HL-60 (cell line): Measurements from ENCODE around the gene PGP.

Experiments used
- DNase-seq, 2 experiments: peaks; one replicate each; pipeline ENCODE4 v3.0.0-alpha.2; 2010 to 2020; ENCODE audit warnings: low read depth in 1 of 2, low spot score in 1 of 2
- H3K27ac ChIP-seq: fragments of 250-450 bp; sonication (Bioruptor Pico); replicated peaks from 2 replicates; pipeline ENCODE4 v1.5.1; 2020; ENCODE audit warnings: mild to moderate bottlenecking, moderate library complexity
- H3K27me3 ChIP-seq: fragments of 250-450 bp; sonication (Bioruptor Pico); 2 replicates; pipeline ENCODE4 v1.5.1; 2021; ENCODE audit warnings: mild to moderate bottlenecking, moderate library complexity; ENCODE audit not compliant: insufficient read depth, poor library complexity, severe bottlenecking
- H3K4me3 ChIP-seq: replicated peaks from 2 replicates; pipeline ENCODE4 v1.5.1; 2011; ENCODE audit warnings: mild to moderate bottlenecking, control low read depth, low read length; ENCODE audit not compliant: insufficient read depth
- CTCF ChIP-seq: IDR thresholded peaks from one replicate; pipeline ENCODE4 v1.5.1; 2011; ENCODE audit warnings: low read length, control low read depth, inconsistent platforms; ENCODE audit not compliant: insufficient read depth
- GABPA ChIP-seq: IDR thresholded peaks from 2 replicates; pipeline ENCODE4 v1.6.1; 2012; ENCODE audit warnings: low read depth
- POLR2AphosphoS5 ChIP-seq: IDR thresholded peaks from 2 replicates; pipeline ENCODE4 v1.6.1; 2012; ENCODE audit warnings: low read depth
- REST ChIP-seq: IDR thresholded peaks from 2 replicates; pipeline ENCODE4 v1.6.1; 2012; ENCODE audit warnings: low read depth; ENCODE audit not compliant: insufficient replicate concordance
- SPI1 ChIP-seq: IDR thresholded peaks from 2 replicates; pipeline ENCODE4 v1.6.1; 2012; ENCODE audit warnings: low read depth, mild to moderate bottlenecking, borderline replicate concordance

The PGP gene

GRCh38 chr16:2198283-2198682 lies 16.4 kb downstream of the PGP start:
- no peak for TF ChIP-seq REST
- TF ChIP-seq POLR2AphosphoS5 = no peak
- TF ChIP-seq GABPA = no peak
- no peak for TF ChIP-seq CTCF
- no peak for TF ChIP-seq SPI1
- DNase-seq = no peak
- no peak overlapping the region for H3K4me3 ChIP-seq
- H3K27me3 ChIP-seq = peaks cover 35% of the 10 kb centered on the region
- no peak overlapping the region for H3K27ac ChIP-seq

- H3K27me3 ChIP-seq = peaks cover 35% of the 10 kb centered on the region
- TF ChIP-seq POLR2AphosphoS5 = no peak
- no peak for TF ChIP-seq REST
- TF ChIP-seq GABPA = no peak
- TF ChIP-seq CTCF = no peak
- TF ChIP-seq SPI1 = no peak
- no peak for DNase-seq
- no peak overlapping the region for H3K4me3 ChIP-seq
- H3K27ac ChIP-seq = no peak overlapping the region
Measured at GRCh38 chr16:2197765-2198164, 16.9 kb downstream of the PGP start.

- Histone ChIP-seq H3K27me3 (peaks cover 35% of the 10 kb centered on the region), H3K27ac (no peak overlapping the region), H3K4me3 (no peak overlapping the region)
- no peak for DNase-seq
- TF ChIP-seq SPI1 (no peak), POLR2AphosphoS5 (no peak), CTCF (no peak), REST (no peak), GABPA (no peak)
Measured at GRCh38 chr16:2196981-2197511, 17.6 kb downstream of the PGP start.
